ENCODE results near the gene NTNG2. TPM values are rescaled to one million over a fixed set of nuclear protein-coding genes. Genes with fewer than 3 reads are reported as not detected.

Gene NTNG2
- total RNA-seq, 4 donors from 2014 or later, result 0.27 to 1.1 TPM; not detected in 2

- WGBS, 2 donors (ENCODE audit: low coverage in 1 of 2), result 48 to 100% methylated on average over 1 to 12 of the region's 19 CpGs
- TF ChIP-seq POLR2AphosphoS5 (IDR thresholded peaks at IDR 0.05) (no peak), EP300 (IDR thresholded peaks at IDR 0.05; ENCODE audit: low read depth) (no peak), POLR2A (IDR thresholded peaks at IDR 0.05) (no peak)
- TF ChIP-seq, protein P1, sequence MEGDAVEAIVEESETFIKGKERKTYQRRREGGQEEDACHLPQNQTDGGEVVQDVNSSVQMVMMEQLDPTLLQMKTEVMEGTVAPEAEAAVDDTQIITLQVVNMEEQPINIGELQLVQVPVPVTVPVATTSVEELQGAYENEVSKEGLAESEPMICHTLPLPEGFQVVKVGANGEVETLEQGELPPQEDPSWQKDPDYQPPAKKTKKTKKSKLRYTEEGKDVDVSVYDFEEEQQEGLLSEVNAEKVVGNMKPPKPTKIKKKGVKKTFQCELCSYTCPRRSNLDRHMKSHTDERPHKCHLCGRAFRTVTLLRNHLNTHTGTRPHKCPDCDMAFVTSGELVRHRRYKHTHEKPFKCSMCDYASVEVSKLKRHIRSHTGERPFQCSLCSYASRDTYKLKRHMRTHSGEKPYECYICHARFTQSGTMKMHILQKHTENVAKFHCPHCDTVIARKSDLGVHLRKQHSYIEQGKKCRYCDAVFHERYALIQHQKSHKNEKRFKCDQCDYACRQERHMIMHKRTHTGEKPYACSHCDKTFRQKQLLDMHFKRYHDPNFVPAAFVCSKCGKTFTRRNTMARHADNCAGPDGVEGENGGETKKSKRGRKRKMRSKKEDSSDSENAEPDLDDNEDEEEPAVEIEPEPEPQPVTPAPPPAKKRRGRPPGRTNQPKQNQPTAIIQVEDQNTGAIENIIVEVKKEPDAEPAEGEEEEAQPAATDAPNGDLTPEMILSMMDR (IDR thresholded peaks at IDR 0.05), result no peak
- DNase-seq, result no peak
- Histone ChIP-seq H3K4me3 (no peak overlapping the region), H3K27me3 (peaks cover 84% of the 10 kb centered on the region), H3K36me3 (no peaks in the 10 kb centered on the region), H3K4me1 (peaks cover 0 to 21% (median 15%) of the 10 kb centered on the region in 4 donors), H3K9me3 (no peaks in the 10 kb centered on the region), H3K27ac (no peak overlapping the region)
- intact Hi-C loops (cut with DNase I; ENCODE audit: low total_unique reads), result loop anchor here (5.0 kb wide), 1 partner anchor 483 kb away; no protein-coding TSS in a partner anchor
- in situ Hi-C loops (cut with MboI; ENCODE audit: low pct_ligation_motif_present in 1 of 4, low pct_unique_long_range_greater_than_20kb in 1 of 4, low sequenced_read_pairs in 3 of 4), result no loop called here
Measured at GRCh38 chr9:132244582-132245455, 83.0 kb downstream of the NTNG2 start.

DNA sequence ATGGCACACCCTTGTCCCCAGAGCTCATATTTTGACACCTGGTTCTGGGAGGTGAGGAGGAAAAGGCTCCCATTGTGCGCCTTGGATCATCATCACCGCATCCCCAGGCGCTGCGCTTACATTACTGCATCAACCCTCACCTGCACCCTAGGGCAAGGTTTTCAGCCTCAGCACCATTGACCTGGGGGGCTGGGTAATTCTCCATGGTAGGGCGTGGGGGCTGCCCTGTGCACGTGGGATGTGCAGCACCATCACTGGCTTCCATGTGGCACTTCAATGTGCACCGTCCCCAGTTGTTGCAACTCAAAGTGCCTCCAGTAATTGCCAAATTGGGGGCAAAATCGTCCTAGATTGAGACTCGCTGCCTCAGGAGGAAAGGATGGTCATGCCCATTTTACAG, 83.6 kb downstream of the NTNG2 start:
- H3K9me3 ChIP-seq, result no peaks in the 10 kb centered on the region
- peaks cover 0 to 20% (median 14%) of the 10 kb centered on the region in 4 donors for H3K4me1 ChIP-seq
- TF ChIP-seq, protein P1 (IDR thresholded peaks at IDR 0.05), result no peak
- no peak for TF ChIP-seq EP300 (IDR thresholded peaks at IDR 0.05; ENCODE audit: low read depth)
- TF ChIP-seq POLR2AphosphoS5 (IDR thresholded peaks at IDR 0.05), result no peak
- TF ChIP-seq POLR2A (IDR thresholded peaks at IDR 0.05), result no peak
- H3K36me3 ChIP-seq, result no peaks in the 10 kb centered on the region
- H3K27me3 ChIP-seq, result peaks cover 85% of the 10 kb centered on the region
- in situ Hi-C loops (cut with MboI; ENCODE audit: low pct_ligation_motif_present in 1 of 4, low pct_unique_long_range_greater_than_20kb in 1 of 4, low sequenced_read_pairs in 3 of 4) (no loop called here), intact Hi-C loops (cut with DNase I; ENCODE audit: low total_unique reads) (no loop called here)
- no peak overlapping the region for H3K4me3 ChIP-seq
- WGBS, 2 donors (ENCODE audit: low coverage in 1 of 2), result 92% methylated on average over 7 of the region's 9 CpGs; no CpG with 5 or more reads in 1 of the 2 donors
- DNase-seq, result no peak
- H3K27ac ChIP-seq, result no peak overlapping the region

GRCh38 chr9:132247942-132248341, 86.1 kb downstream of the NTNG2 start:
- TF ChIP-seq EP300 (IDR thresholded peaks at IDR 0.05; ENCODE audit: low read depth) (no peak), POLR2A (IDR thresholded peaks at IDR 0.05) (no peak), POLR2AphosphoS5 (IDR thresholded peaks at IDR 0.05) (no peak)
- TF ChIP-seq, protein P1 (IDR thresholded peaks at IDR 0.05), result no peak
- Histone ChIP-seq H3K4me3 (no peak overlapping the region), H3K27ac (no peak overlapping the region), H3K27me3 (peaks cover 76% of the 10 kb centered on the region), H3K4me1 (peaks cover 0 to 3% (median 0%) of the 10 kb centered on the region in 4 donors), H3K9me3 (peaks cover 0 to 4% of the 10 kb centered on the region in 2 donors), H3K36me3 (no peaks in the 10 kb centered on the region)
- in situ Hi-C loops (cut with MboI; ENCODE audit: low pct_ligation_motif_present in 1 of 4, low pct_unique_long_range_greater_than_20kb in 1 of 4, low sequenced_read_pairs in 3 of 4), result no loop called here
- WGBS, 2 donors (ENCODE audit: low coverage in 1 of 2), result 73% methylated on average over 4 to 8 of the region's 8 CpGs
- DNase-seq, result no peak
- intact Hi-C loops (cut with DNase I; ENCODE audit: low total_unique reads), result no loop called here

GRCh38 chr9:132249123-132249522, 87.3 kb downstream of the NTNG2 start:
- no peak for DNase-seq
- in situ Hi-C loops (cut with MboI; ENCODE audit: low pct_ligation_motif_present in 1 of 4, low pct_unique_long_range_greater_than_20kb in 1 of 4, low sequenced_read_pairs in 3 of 4), result no loop called here

More at GRCh38 chr9:132249123-132249522, 87.3 kb downstream of the NTNG2 start:
- H3K4me3 ChIP-seq, result no peak overlapping the region
- peaks cover 64% of the 10 kb centered on the region for H3K27me3 ChIP-seq
- H3K9me3 ChIP-seq, result peaks cover 0 to 4% of the 10 kb centered on the region in 2 donors
- no peaks in the 10 kb centered on the region for H3K36me3 ChIP-seq
- 48% methylated on average over 6 of the region's 6 CpGs; no CpG with 5 or more reads in 1 of the 2 donors for WGBS, 2 donors (ENCODE audit: low coverage in 1 of 2)
- H3K4me1 ChIP-seq, result peaks cover 0 to 3% (median 0%) of the 10 kb centered on the region in 4 donors
- intact Hi-C loops (cut with DNase I; ENCODE audit: low total_unique reads), result no loop called here
- TF ChIP-seq POLR2A (IDR thresholded peaks at IDR 0.05), result no peak
- TF ChIP-seq, protein P1 (IDR thresholded peaks at IDR 0.05), result no peak
- no peak for TF ChIP-seq EP300 (IDR thresholded peaks at IDR 0.05; ENCODE audit: low read depth)
- no peak for TF ChIP-seq POLR2AphosphoS5 (IDR thresholded peaks at IDR 0.05)
- no peak overlapping the region for H3K27ac ChIP-seq

All from transverse colon (tissue), 4 donors.